Skeletal muscle satellite cell (primary cell): ENCODE measurements around the gene MDC1. TPM values are rescaled to one million over a fixed set of nuclear protein-coding genes. Genes with fewer than 3 reads are reported as not detected.

Experiments used
- H3K27me3 ChIP-seq: 2 replicates; pipeline ENCODE4 v1.7.0; 2013; ENCODE audit warnings: low read length; ENCODE audit not compliant: control insufficient read depth, insufficient read depth
- H3K36me3 ChIP-seq: 2 replicates; pipeline ENCODE4 v1.7.0; 2013; ENCODE audit warnings: mild to moderate bottlenecking, control low read depth, low read length; ENCODE audit not compliant: insufficient read depth
- H3K4me1 ChIP-seq: 2 replicates; pipeline ENCODE4 v1.7.0; 2013; ENCODE audit warnings: low read length; ENCODE audit not compliant: control insufficient read depth, insufficient read depth
- H3K4me2 ChIP-seq: 2 replicates; pipeline ENCODE4 v1.7.0; 2013; ENCODE audit warnings: mild to moderate bottlenecking, low read length
- H3K4me3 ChIP-seq: 2 replicates; pipeline ENCODE4 v1.7.0; 2013; ENCODE audit warnings: low read length
- H3K9ac ChIP-seq: 2 replicates; pipeline ENCODE4 v1.7.0; 2013; ENCODE audit warnings: mild to moderate bottlenecking, low read depth, low read length, moderate library complexity
- H3K9me3 ChIP-seq: replicated peaks from 2 replicates; pipeline ENCODE4 v1.7.0; 2013; ENCODE audit warnings: mild to moderate bottlenecking, control low read depth, low read length
- small RNA-seq: library from RNA; depleted of rRNA; stranded (forward); fragments of <200 nt; gene quantifications from one replicate; pipeline ENCODE3, GENCODE V24; 2012

The MDC1 gene

GRCh38 chr6:30655743-30656094, 61.4 kb downstream of the MDC1 start:
- Histone ChIP-seq H3K9me3 (no peaks in the 10 kb centered on the region), H3K27me3 (no peaks in the 10 kb centered on the region), H3K9ac (no peak overlapping the region), H3K4me2 (no peak overlapping the region), H3K4me1 (no peaks in the 10 kb centered on the region), H3K4me3 (no peak overlapping the region), H3K36me3 (peaks cover 81% of the 10 kb centered on the region)

- H3K9ac ChIP-seq = no peak overlapping the region
- no peaks in the 10 kb centered on the region for H3K27me3 ChIP-seq
- no peaks in the 10 kb centered on the region for H3K4me1 ChIP-seq
- H3K9me3 ChIP-seq = no peaks in the 10 kb centered on the region
- H3K4me3 ChIP-seq = no peak overlapping the region
- no peak overlapping the region for H3K4me2 ChIP-seq
- H3K36me3 ChIP-seq = peaks cover 78% of the 10 kb centered on the region
These were observed 62.0 kb downstream of the MDC1 start for GRCh38 chr6:30654798-30655742.

- H3K9me3 ChIP-seq = no peaks in the 10 kb centered on the region
- no peaks in the 10 kb centered on the region for H3K27me3 ChIP-seq
- H3K4me3 ChIP-seq = no peak overlapping the region
- H3K9ac ChIP-seq = no peak overlapping the region
- peaks cover 13% of the 10 kb centered on the region for H3K4me1 ChIP-seq
- peaks cover 50% of the 10 kb centered on the region for H3K36me3 ChIP-seq
- H3K4me2 ChIP-seq = no peak overlapping the region
These were observed 65.9 kb downstream of the MDC1 start for GRCh38 chr6:30651143-30651542.

Small RNA genes within 50 kb of the gene (small RNA-seq; reads per million reads assigned to genes)
- gene RF00019 (not detected), gene RN7SL353P (not detected)
